Common myeloid progenitor, CD34-positive (primary cell): ENCODE measurements around the gene RAB3C.

Experiments
- CTCF ChIA-PET: fragments of 350-600 bp; sonication (Branson Sonifier 250); formaldehyde crosslinking; loops from one replicate; lab custom pipeline; 2021; ENCODE audit warnings: antibody characterized with exemption; lab: Charles Lee
- POLR2A ChIA-PET: fragments of 350-600 bp; sonication (Branson Sonifier 250); formaldehyde crosslinking; loops from one replicate; lab custom pipeline; 2021; ENCODE audit warnings: antibody characterized with exemption; lab: Charles Lee
- DNase-seq, 3 donors: peaks; one replicate each; pipeline versions ENCODE4 v3.0.0 to v3.0.0-alpha.2; 2013
- H3K27ac ChIP-seq, 2 experiments: 1 replicate in 1 of 2; 2 replicates in 1 of 2; pipeline ENCODE4 v1.7.0; 2013; ENCODE audit warnings: inconsistent platforms in 2 of 2, low read length in 2 of 2, mild to moderate bottlenecking in 2 of 2, low read depth in 1 of 2, moderate library complexity in 1 of 2; ENCODE audit not compliant: severe bottlenecking in 2 of 2, insufficient read depth in 1 of 2, poor library complexity in 1 of 2
- H3K27me3 ChIP-seq, 5 experiments: replicated peaks in 2 of 5; 1 replicate in 3 of 5; 2 replicates in 2 of 5; pipeline versions ENCODE4 v1.6.1 to v1.7.0; 2013; ENCODE audit warnings: low read length in 4 of 5, mild to moderate bottlenecking in 2 of 5, moderate library complexity in 2 of 5, inconsistent platforms in 1 of 5; ENCODE audit not compliant: insufficient read depth in 5 of 5, control insufficient read depth in 4 of 5
- H3K36me3 ChIP-seq, 4 experiments: 1 replicate in 2 of 4; 2 replicates in 2 of 4; pipeline versions ENCODE4 v1.6.1 to v1.7.0; 2013; ENCODE audit warnings: low read length in 3 of 4, control low read depth in 1 of 4, mild to moderate bottlenecking in 1 of 4; ENCODE audit not compliant: control insufficient read depth in 4 of 4, insufficient read depth in 4 of 4
- H3K4me1 ChIP-seq, 4 experiments: 1 replicate in 3 of 4; 2 replicates in 1 of 4; pipeline versions ENCODE4 v1.6.1 to v1.7.1; 2013; ENCODE audit warnings: low read length in 3 of 4, mild to moderate bottlenecking in 3 of 4, control low read depth in 1 of 4, inconsistent platforms in 1 of 4, moderate library complexity in 1 of 4; ENCODE audit not compliant: control insufficient read depth in 4 of 4, insufficient read depth in 4 of 4; ENCODE audit errors: control extremely low read depth in 1 of 4
- H3K4me3 ChIP-seq, 7 experiments: 1 replicate in 4 of 7; 2 replicates in 3 of 7; pipeline versions ENCODE4 v1.5.1 to v1.7.0; 2013; ENCODE audit warnings: mild to moderate bottlenecking in 7 of 7, low read length in 6 of 7, moderate library complexity in 6 of 7, inconsistent platforms in 2 of 7, low read depth in 2 of 7, control low read depth in 1 of 7; ENCODE audit not compliant: insufficient read depth in 4 of 7, control insufficient read depth in 1 of 7; ENCODE audit errors: extremely low read depth in 1 of 7
- H3K9me3 ChIP-seq, 5 experiments: 1 replicate in 4 of 5; 2 replicates in 1 of 5; pipeline versions ENCODE4 v1.6.1 to v1.7.1; 2013; ENCODE audit warnings: low read length in 4 of 5, mild to moderate bottlenecking in 2 of 5, inconsistent platforms in 1 of 5, low read depth in 1 of 5, moderate library complexity in 1 of 5; ENCODE audit not compliant: control insufficient read depth in 4 of 5, insufficient read depth in 2 of 5; ENCODE audit errors: control extremely low read depth in 1 of 5
- WGBS: methylation state at CpG from one replicate; pipeline ENCODE4 v1.1.5; 2013; ENCODE audit not compliant: insufficient coverage; 5-methylcytosine and 5-hydroxymethylcytosine counted together

RAB3C gene

DNA sequence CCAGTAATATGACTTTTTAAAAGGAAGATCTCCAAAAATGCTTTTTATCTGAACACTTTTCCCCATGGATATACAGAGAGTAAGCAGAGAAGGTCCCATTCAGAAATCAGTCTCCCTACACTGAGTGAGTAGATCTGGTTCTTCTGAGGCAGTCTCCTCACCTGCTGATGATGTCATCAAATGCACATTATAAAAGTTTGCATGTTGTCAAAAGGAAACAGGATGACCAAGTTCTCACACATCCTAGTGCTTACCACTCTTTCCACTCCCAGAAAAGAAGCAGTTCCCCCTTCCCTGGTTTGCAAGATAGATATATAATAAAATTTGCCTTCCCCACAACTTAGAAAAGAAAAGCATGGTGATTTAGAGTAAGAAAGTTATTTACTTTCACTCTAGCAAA is 180.5 kb downstream of the RAB3C start:
- ChIA-PET CTCF (interaction anchor here (1.1 kb wide), 1 partner anchor 20 kb away, joined by 3 read pairs; no protein-coding TSS in a partner anchor), POLR2A (interaction anchor here (0.6 kb wide), 1 partner anchor 134 kb away, joined by 3 read pairs; no protein-coding TSS in a partner anchor)
- H3K27ac ChIP-seq = no peak overlapping the region
- peaks cover 5 to 16% (median 11%) of the 10 kb centered on the region in 4 experiments for H3K4me1 ChIP-seq
- no peaks in the 10 kb centered on the region for H3K36me3 ChIP-seq
- DNase-seq = no peak
- H3K4me3 ChIP-seq = no peak overlapping the region
- no peaks in the 10 kb centered on the region for H3K9me3 ChIP-seq
- H3K27me3 ChIP-seq = no peaks in the 10 kb centered on the region

DNA sequence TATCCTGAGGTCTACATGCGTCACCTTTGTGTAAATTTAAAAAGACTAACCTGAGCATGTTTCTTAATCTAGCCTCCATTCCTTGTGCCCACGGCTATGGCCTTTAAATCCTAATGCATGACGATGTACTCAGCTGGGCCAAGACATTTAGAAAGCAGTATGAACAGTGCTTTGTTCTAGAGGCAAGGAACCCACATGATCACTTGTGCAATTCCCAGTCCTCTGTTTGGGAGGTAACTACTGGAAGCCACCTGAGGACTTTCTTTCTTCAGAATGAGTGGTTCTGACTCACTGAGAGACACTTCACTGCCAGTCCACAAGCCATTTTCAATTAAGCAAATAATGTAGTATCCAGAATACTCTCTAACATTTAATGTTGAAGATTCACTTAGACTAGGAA is 181.3 kb downstream of the RAB3C start:
- H3K27ac ChIP-seq = no peak overlapping the region
- 97% methylated on average over 3 of the region's 3 CpGs for WGBS
- ChIA-PET CTCF (no interaction called here), POLR2A (interaction anchor here (0.6 kb wide), 1 partner anchor 135 kb away, joined by 3 read pairs; no protein-coding TSS in a partner anchor)
- no peaks in the 10 kb centered on the region for H3K36me3 ChIP-seq
- H3K9me3 ChIP-seq = no peaks in the 10 kb centered on the region
- DNase-seq = no peak
- H3K4me1 ChIP-seq = peaks cover 5 to 13% (median 8%) of the 10 kb centered on the region in 4 experiments
- H3K4me3 ChIP-seq = no peak overlapping the region
- H3K27me3 ChIP-seq = no peaks in the 10 kb centered on the region

- CTCF ChIA-PET = no interaction called here
- WGBS = no CpG with 5 or more reads among the region's 2 CpGs
- POLR2A ChIA-PET = no interaction called here
Measured at GRCh38 chr5:58765058-58765457, 182.2 kb downstream of the RAB3C start.

GRCh38 chr5:58767104-58767503 is 184.2 kb downstream of the RAB3C start:
- POLR2A ChIA-PET = interaction anchor here (0.6 kb wide), 1 partner anchor 9 kb away, joined by 9 read pairs; no protein-coding TSS in a partner anchor
- Histone ChIP-seq H3K9me3 (no peaks in the 10 kb centered on the region), H3K27me3 (no peaks in the 10 kb centered on the region), H3K4me3 (no peak overlapping the region), H3K36me3 (no peaks in the 10 kb centered on the region), H3K27ac (no peak overlapping the region), H3K4me1 (no peaks in the 10 kb centered on the region)
- CTCF ChIA-PET = interaction anchor here (1.5 kb wide), 1 partner anchor 14 kb away, joined by 4 read pairs; no protein-coding TSS in a partner anchor
- no peak for DNase-seq

More at GRCh38 chr5:58765058-58765457, 182.2 kb downstream of the RAB3C start:
- H3K36me3 ChIP-seq = no peaks in the 10 kb centered on the region
- no peak overlapping the region for H3K4me3 ChIP-seq
- peaks cover 0 to 6% (median 1%) of the 10 kb centered on the region in 4 experiments for H3K4me1 ChIP-seq
- no peak overlapping the region for H3K27ac ChIP-seq
- no peaks in the 10 kb centered on the region for H3K9me3 ChIP-seq
- no peak for DNase-seq
- H3K27me3 ChIP-seq = no peaks in the 10 kb centered on the region

GRCh38 chr5:58770136-58770535 is 187.3 kb downstream of the RAB3C start:
- DNase-seq = no peak
- Histone ChIP-seq H3K4me3 (no peak overlapping the region), H3K9me3 (no peaks in the 10 kb centered on the region), H3K4me1 (no peaks in the 10 kb centered on the region), H3K36me3 (no peaks in the 10 kb centered on the region), H3K27me3 (no peaks in the 10 kb centered on the region), H3K27ac (no peak overlapping the region)
- ChIA-PET POLR2A (no interaction called here), CTCF (no interaction called here)
- 87% methylated on average over 3 of the region's 3 CpGs for WGBS

DNA sequence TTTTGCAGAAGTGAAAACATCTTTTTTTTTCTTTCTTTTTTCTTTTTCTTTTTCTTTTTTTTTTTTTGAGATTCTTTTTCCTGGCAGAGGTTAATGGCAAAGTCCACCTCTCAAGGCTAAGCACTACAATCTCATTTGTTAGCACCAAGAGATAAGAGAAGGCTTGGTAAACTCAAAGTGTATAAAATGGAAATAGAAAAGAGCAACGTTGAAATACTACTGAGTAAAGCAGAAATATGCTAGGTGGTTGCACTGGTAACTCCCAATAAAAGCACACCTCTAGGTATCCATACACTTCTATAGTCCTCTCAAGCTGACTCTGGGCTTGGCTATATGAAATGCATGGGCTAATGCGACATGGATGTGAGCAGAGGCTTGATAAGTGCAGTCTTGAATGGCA is 188.9 kb downstream of the RAB3C start:
- 100% methylated on average over 1 of the region's 2 CpGs for WGBS
- Histone ChIP-seq H3K27ac (no peak overlapping the region), H3K4me3 (no peak overlapping the region), H3K4me1 (no peaks in the 10 kb centered on the region), H3K36me3 (no peaks in the 10 kb centered on the region), H3K27me3 (no peaks in the 10 kb centered on the region), H3K9me3 (no peaks in the 10 kb centered on the region)
- no peak for DNase-seq
- ChIA-PET POLR2A (no interaction called here), CTCF (no interaction called here)

DNA sequence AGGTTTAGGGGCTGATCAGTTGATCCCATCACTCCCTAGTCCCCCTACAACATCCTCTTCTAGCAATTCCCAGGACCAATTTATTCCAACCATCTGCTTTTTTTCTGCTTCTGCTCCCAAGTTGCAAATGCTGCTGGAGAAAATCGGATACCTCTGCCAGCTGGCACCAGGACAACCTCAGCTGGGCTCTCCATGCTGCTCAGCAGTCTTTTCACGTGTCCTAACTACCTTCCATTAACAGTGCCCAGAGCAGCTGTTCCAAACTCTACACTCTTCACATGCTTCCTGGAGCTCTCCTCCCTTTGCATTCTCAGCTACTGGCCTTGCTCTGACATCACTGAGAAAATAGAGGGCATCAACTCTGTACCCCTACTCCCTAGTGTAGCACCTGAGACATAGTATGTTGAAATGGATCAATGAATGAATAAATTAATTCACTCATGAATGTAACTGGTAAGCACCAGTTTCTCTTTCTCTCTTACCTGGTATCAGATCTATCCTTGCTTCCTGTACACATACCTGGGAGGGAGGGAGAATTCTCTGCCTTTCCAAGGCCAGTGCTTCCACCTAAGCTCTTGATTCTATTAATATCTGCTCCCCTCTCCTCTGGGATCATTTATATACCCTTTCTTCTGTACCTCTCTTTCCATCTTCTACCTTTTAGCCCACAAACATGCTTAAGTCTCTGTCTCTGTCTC is 191.0 kb downstream of the RAB3C start:
- ChIA-PET CTCF (no interaction called here), POLR2A (interaction anchor here (0.7 kb wide), 1 partner anchor 26 kb away, joined by 3 read pairs; no protein-coding TSS in a partner anchor)
- Histone ChIP-seq H3K9me3 (no peaks in the 10 kb centered on the region), H3K27me3 (no peaks in the 10 kb centered on the region), H3K27ac (no peak overlapping the region), H3K4me1 (no peaks in the 10 kb centered on the region), H3K36me3 (no peaks in the 10 kb centered on the region), H3K4me3 (no peak overlapping the region)
- WGBS = 93% methylated on average over 2 of the region's 2 CpGs
- DNase-seq = no peak
